ENCODE results near the gene RPS6KA6.
"Not testable (repeated sequence)": the region's sequence is repeated elsewhere in the genome, so short reads cannot be mapped to it uniquely, and the experiment has no call there.

RPS6KA6 gene

DNA sequence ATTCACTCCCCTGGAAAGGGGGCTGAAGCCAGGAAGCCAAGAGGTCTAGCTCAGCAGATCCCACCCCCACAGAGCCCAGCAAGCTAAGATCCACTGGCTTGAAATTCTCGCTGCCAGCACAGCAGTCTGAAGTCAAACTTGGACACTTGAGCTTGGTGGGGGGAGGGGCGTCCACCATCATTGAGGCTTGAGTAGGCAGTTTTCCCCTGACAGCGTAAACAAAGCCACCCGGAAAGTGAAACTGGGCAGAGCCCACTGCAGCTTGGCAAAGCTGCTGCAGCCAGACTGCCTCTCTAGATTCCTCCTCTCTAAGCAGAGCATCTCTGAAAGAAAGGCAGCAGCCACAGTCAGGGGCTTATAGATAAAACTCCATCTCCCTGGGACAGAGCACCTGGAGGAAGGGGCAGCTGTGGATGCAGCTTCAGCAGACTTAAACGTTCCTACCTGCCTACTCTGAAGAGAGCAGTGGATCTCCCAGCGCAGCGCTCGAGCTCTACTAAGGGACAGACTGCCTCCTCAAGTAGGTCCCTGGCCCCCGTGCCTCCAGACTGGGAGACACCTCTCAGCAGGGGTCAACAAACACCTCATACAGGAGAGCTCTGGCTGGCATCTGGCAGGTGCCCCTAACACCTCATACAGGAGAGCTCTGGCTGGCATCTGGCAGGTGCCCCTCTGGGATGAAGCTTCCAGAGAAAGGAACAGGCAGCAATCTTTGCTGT is 108.4 kb downstream of the RPS6KA6 start:
- H3K9me3 ChIP-seq (ENCODE audit: insufficient read depth, low read depth, low read length); H3K4me1 ChIP-seq (ENCODE audit: insufficient read depth, low read length); H3K9ac ChIP-seq (ENCODE audit: low read depth, low read length); H3K27me3 ChIP-seq (ENCODE audit: insufficient read depth, low read length); H3K27ac ChIP-seq (ENCODE audit: low read length); H3K36me3 ChIP-seq (ENCODE audit: insufficient read depth, low read depth, low read length); H3K4me3 ChIP-seq (ENCODE audit: low read length): not testable (repeated sequence)

DNA sequence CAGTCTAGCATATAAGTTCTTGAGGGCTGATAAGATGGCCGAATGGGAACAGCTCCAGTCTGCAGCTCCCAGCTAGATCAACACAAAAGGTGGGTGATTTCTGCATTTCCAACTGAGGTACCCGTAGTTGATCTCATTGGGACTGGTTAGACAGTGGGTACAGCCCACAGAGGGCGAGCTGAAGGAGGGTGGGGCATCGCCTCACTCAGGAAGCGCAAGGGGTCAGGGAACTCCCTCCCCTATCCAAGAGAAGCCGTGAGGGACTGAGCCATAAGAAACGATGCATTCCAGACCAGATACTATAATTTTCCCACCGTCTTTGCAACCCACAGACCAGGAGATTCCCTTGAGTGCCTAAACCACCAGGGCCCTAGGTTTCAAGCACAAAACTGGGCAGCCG is 109.0 kb downstream of the RPS6KA6 start:
- Histone ChIP-seq H3K4me3 (ENCODE audit: low read length) (no peak overlapping the region), H3K27me3 (ENCODE audit: insufficient read depth, low read length) (no peaks in the 10 kb centered on the region)

GRCh38 chrX:84064814-84065213 is 123.2 kb downstream of the RPS6KA6 start:
- Histone ChIP-seq H3K27me3 (ENCODE audit: insufficient read depth, low read length) (no peaks in the 10 kb centered on the region), H3K9me3 (ENCODE audit: insufficient read depth, low read depth, low read length) (no peaks in the 10 kb centered on the region), H3K9ac (ENCODE audit: low read depth, low read length) (no peak overlapping the region), H3K4me1 (ENCODE audit: insufficient read depth, low read length) (no peaks in the 10 kb centered on the region), H3K27ac (ENCODE audit: low read length) (no peak overlapping the region), H3K36me3 (ENCODE audit: insufficient read depth, low read depth, low read length) (no peaks in the 10 kb centered on the region), H3K4me3 (ENCODE audit: low read length) (no peak overlapping the region)

More for the DNA sequence above, 109.0 kb downstream of the RPS6KA6 start:
- Histone ChIP-seq H3K9me3 (ENCODE audit: insufficient read depth, low read depth, low read length) (peaks cover 5% of the 10 kb centered on the region; the same call in 1 of the 2 replicates), H3K9ac (ENCODE audit: low read depth, low read length) (no peak overlapping the region), H3K36me3 (ENCODE audit: insufficient read depth, low read depth, low read length) (no peaks in the 10 kb centered on the region), H3K4me1 (ENCODE audit: insufficient read depth, low read length) (no peaks in the 10 kb centered on the region; the same call in 1 of the 2 replicates), H3K27ac (ENCODE audit: low read length) (no peak overlapping the region)

DNA sequence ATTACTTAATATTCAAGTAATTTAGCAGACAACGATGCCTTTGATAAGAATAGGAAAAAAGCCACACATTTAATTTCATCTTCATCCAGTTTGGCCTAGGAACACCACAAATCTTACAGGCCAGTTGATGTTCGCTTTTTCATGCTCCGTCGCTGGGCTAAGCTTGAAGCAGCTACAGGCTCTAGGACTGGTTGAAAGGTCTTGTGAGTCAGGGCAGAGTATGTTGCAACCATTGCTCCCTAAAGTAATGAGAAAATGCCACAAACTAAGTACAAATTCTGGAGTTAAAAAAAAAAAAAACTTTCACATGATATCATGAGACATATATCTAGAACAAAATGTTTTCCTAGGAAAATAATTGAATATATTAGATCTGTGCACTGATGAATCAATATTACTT is 123.8 kb downstream of the RPS6KA6 start:
- H3K9me3 ChIP-seq (ENCODE audit: insufficient read depth, low read depth, low read length) = no peaks in the 10 kb centered on the region
- H3K27me3 ChIP-seq (ENCODE audit: insufficient read depth, low read length) = no peaks in the 10 kb centered on the region
- no peak overlapping the region for H3K27ac ChIP-seq (ENCODE audit: low read length)
- no peaks in the 10 kb centered on the region for H3K4me1 ChIP-seq (ENCODE audit: insufficient read depth, low read length)
- H3K9ac ChIP-seq (ENCODE audit: low read depth, low read length) = no peak overlapping the region
- H3K36me3 ChIP-seq (ENCODE audit: insufficient read depth, low read depth, low read length) = no peaks in the 10 kb centered on the region
- H3K4me3 ChIP-seq (ENCODE audit: low read length) = no peak overlapping the region

DNA sequence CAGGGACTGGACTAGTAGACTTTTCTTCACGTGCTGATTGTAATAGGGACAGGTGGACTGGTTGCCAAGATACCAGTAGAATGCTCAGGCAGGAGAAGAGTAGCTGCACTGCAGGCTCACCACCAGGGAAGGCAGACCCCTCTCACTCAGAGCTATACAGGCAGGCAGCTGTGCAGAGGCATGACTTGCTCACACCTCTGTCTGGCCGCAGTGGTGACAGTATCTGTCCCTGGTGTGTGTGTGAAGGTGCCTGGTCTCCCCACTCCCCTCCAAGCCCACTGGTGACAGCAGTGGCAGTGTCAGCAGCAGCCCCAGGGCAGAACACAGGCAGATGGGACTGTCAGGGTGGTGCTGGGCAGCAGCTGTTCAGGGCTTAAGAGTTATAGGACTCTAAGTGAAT is 140.7 kb downstream of the RPS6KA6 start:
- H3K9ac ChIP-seq (ENCODE audit: low read depth, low read length) = no peak overlapping the region
- H3K36me3 ChIP-seq (ENCODE audit: insufficient read depth, low read depth, low read length) = no peaks in the 10 kb centered on the region
- H3K4me3 ChIP-seq (ENCODE audit: low read length) = no peak overlapping the region
- no peaks in the 10 kb centered on the region for H3K9me3 ChIP-seq (ENCODE audit: insufficient read depth, low read depth, low read length)
- H3K27ac ChIP-seq (ENCODE audit: low read length) = no peak overlapping the region
- H3K27me3 ChIP-seq (ENCODE audit: insufficient read depth, low read length) = no peaks in the 10 kb centered on the region
- no peaks in the 10 kb centered on the region for H3K4me1 ChIP-seq (ENCODE audit: insufficient read depth, low read length)

GRCh38 chrX:84046403-84046984 is 141.5 kb downstream of the RPS6KA6 start:
- H3K4me1 ChIP-seq (ENCODE audit: insufficient read depth, low read length) = no peaks in the 10 kb centered on the region
- no peaks in the 10 kb centered on the region for H3K27me3 ChIP-seq (ENCODE audit: insufficient read depth, low read length)
- no peak overlapping the region for H3K27ac ChIP-seq (ENCODE audit: low read length)
- no peaks in the 10 kb centered on the region for H3K36me3 ChIP-seq (ENCODE audit: insufficient read depth, low read depth, low read length)
- no peak overlapping the region for H3K9ac ChIP-seq (ENCODE audit: low read depth, low read length)
- no peak overlapping the region for H3K4me3 ChIP-seq (ENCODE audit: low read length)
- H3K9me3 ChIP-seq (ENCODE audit: insufficient read depth, low read depth, low read length) = no peaks in the 10 kb centered on the region

DNA sequence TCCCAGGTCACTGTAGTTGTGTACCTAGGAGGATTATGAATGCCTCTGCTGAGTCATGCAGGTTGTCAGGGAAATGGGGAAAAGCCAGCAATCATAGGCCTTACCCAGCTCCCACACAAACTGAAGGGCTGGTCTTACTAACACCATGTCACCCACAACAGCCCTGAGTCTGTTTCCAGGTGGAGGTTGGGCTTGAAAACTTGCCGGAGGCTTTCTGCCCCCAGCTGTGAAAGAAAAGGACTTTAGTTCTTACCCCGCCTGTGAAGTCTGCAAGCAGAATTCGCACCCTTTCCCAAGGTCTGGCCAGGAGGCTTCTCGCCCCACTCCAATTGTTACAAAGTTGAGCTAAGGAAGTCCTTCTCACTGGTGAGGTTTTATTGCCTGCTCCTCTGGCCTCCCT is 143.9 kb downstream of the RPS6KA6 start:
- H3K9me3 ChIP-seq (ENCODE audit: insufficient read depth, low read depth, low read length) = no peaks in the 10 kb centered on the region; the same call in 1 of the 2 replicates
- H3K27me3 ChIP-seq (ENCODE audit: insufficient read depth, low read length) = no peaks in the 10 kb centered on the region
- H3K36me3 ChIP-seq (ENCODE audit: insufficient read depth, low read depth, low read length) = no peaks in the 10 kb centered on the region
- no peak overlapping the region for H3K4me3 ChIP-seq (ENCODE audit: low read length)
- no peaks in the 10 kb centered on the region for H3K4me1 ChIP-seq (ENCODE audit: insufficient read depth, low read length)
- H3K27ac ChIP-seq (ENCODE audit: low read length) = no peak overlapping the region
- no peak overlapping the region for H3K9ac ChIP-seq (ENCODE audit: low read depth, low read length)

All from iPS-20b (cell line).